Measurements from ENCODE around the gene UGT1A5.

Gene UGT1A5

GRCh38 chr2:233811732-233812131, 99.0 kb downstream of the UGT1A5 start:
- DNase-seq: no peak

- no peak for DNase-seq
These were observed 100.7 kb downstream of the UGT1A5 start for GRCh38 chr2:233813236-233814055.

- no peak for DNase-seq
These were observed 101.5 kb downstream of the UGT1A5 start for GRCh38 chr2:233814056-233814835.

- no peak for DNase-seq
These were observed 103.2 kb downstream of the UGT1A5 start for GRCh38 chr2:233815861-233816260.

- DNase-seq: no peak
These were observed 103.6 kb downstream of the UGT1A5 start for GRCh38 chr2:233816334-233816733.

GRCh38 chr2:233816771-233817170, 104.1 kb downstream of the UGT1A5 start:
- DNase-seq: no peak

GRCh38 chr2:233817361-233817911, 104.7 kb downstream of the UGT1A5 start:
- no peak for DNase-seq

GRCh38 chr2:233817995-233818638, 105.4 kb downstream of the UGT1A5 start:
- DNase-seq: no peak

- DNase-seq: no peak
These were observed 106.2 kb downstream of the UGT1A5 start for GRCh38 chr2:233818639-233819621.

GRCh38 chr2:233819884-233820773, 107.4 kb downstream of the UGT1A5 start:
- DNase-seq: no peak

- DNase-seq: no peak
These were observed 108.0 kb downstream of the UGT1A5 start for GRCh38 chr2:233820774-233821105.

- no peak for DNase-seq
These were observed 108.5 kb downstream of the UGT1A5 start for GRCh38 chr2:233821196-233821595.

- no peak for DNase-seq
These were observed 109.0 kb downstream of the UGT1A5 start for GRCh38 chr2:233821709-233822100.

GRCh38 chr2:233822101-233822771, 109.5 kb downstream of the UGT1A5 start:
- no peak for DNase-seq
